ENCODE results near the gene C2orf15.
"Not testable (repeated sequence)": the region's sequence is repeated elsewhere in the genome, so short reads cannot be mapped to it uniquely, and the experiment has no call there.

The C2orf15 gene, protein sequence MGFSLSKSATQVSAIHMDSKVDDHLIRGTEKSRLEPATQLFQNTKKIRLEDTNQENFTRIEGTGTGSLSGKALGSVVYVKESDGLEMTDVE

DNA sequence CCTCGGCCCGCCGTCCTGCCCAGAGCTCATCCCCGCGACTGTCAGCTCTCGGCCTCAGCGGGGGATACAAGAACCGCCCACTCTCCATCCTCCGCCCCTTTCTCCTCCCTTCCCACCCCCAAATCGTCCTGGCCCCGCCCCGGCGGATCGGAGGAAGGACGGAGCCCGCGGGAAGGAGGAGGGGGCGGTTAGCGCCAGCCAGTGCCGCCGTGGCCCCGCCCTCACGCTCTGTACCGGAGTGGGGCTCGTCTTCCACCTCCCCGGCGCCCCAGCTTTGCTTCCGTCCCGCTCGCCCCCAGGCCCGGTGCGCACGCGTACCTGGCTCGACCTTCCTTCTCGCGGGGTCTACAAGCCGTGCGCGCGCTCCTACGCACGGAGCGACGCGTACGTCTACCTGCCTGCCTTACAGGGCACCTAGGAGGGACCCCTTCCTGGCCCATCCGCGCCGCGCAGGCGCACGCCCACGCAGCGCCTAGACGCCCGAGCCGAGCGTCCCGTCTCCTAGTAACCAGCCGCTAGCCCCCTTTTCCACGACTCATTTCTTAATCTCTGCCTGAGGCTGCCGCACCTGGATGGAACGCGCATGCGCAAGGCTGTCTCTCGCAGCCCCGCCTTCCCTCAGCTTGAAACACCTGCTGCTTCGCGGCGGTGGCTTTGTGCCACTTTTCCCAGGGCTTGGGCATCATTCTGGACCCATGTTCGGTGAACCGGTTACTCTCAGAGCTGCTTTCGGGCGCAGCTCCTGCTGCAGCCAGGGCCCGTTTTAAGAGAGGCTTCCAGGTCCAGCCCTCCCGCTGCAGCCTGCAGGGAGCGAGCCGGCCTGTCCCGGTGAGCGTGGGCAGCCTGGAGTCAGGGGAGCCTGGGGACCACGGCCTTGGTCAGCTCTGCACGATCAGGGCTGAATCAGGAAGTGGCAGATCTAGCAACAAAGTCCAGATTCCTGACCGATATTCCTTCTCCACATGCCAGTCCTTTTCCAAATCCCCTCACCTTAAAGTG, at the start of gene C2orf15:
Gene C2orf15, plus strand, starts transcription at position 598 of the 999 bp plus-strand sequence. CDS start 8,852 bp downstream, outside the sequence.
- peak; percentile 97 for DNase-seq

DNA sequence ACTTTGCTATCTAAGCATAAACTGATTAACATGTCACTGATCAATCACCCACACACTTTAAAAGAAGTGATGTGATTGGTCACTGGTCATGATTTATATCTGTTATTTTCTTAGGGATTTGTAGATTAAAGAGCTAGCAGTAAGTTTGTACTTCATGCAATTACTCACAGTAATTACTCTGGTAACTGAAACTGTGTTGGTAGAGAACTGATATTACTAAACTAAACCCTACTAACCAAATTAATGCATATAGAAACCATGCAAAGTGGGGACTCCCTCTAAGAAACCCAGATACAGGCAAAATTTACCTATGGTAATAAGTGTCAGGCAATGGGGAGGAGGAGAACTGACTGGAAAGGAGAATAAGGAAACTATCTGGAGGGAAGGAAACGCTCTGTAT, 44.8 kb upstream of the C2orf15 start:
- DNase-seq: no peak

DNA sequence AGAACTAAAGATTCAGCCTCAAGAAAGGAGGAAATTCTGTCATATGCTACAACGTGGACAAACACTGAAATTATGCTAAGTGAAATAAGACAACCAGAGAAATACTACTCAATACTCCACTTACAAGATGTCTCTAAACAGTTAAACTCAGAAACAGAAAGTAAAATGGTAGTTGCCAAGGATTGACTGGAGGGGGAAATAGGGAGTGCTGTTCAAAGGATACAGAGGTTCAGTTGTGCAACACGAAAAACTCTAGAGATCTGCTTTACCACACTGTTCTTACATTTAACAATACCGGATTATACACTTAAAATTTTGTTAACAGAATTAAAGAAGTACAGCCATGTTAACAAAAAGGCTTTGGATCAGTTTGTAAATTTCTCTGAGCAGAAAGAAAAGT, 39.8 kb upstream of the C2orf15 start:
- no peak for DNase-seq

DNA sequence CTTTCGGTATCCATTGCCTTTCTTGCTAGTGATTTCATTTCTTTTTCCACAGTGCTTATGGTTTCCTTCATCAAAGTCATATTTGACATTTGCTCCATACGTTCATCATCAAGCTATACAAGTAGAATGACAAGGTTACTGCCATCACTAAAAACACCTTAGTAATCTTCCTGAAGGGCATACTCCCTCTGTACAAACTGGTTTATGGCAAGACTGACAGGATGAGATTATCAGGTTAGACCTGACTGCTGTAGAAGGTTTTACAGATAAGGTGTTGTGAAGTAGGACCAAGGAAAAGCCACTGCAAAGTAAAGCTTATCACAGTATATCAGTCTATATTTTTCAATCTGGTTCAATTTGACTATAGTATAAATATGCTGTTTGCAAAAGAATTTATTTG, 37.5 kb upstream of the C2orf15 start:
- DNase-seq: no peak

DNA sequence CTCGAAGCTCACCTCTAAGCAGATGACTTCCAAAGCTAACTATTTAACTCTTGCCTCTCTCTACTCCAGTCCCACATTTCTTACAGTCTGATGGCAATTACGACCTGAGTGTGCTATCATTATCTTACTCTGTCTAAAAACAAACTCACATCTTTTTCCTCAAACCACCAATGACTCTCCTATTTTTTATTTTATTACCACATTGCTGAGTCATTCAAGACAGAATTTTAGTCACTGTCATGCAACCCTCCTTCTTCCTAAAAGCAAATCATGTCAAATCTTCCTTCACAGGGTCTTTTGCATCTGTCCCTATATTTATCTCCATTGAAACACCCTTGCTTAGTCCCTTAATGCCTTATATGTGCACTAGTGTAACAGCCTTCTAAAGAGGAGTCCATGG, 34.6 kb upstream of the C2orf15 start:
- DNase-seq: no peak

DNA sequence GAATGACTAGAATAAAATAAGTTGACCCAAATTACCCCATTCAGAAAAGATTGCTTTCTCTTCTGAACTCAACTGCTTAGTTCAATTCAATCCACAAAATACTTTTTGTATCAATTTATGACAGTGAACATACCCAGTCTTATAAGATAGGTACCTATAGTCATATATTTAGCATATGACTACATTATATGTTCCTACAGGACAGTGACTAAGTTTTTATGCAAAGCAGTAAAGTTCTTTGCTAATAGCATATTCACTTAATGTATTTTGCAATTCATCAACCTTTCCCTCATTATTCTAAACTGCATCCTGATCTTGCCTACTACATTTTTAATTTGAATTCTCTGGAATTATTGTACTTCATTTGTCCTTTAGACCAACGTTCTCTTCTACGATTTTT, 30.3 kb upstream of the C2orf15 start:
- no peak for DNase-seq

DNA sequence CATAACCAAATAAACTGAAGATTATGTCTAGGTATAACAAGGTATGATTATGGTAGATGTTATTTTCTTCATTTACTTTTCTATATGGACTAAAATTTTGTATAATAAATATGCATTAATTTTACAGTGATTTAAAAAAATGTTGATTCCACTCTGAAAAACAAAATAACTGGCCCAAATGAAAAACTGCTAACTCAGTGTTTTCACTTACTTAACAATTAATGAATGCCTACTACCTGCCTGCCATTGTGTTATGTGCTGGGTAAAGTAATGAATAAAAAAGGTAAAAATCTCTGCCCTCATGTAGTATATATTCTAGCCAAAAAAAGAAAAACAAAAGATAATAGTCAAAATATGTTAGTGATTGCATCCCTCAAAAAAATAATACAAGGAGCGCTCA, 29.6 kb upstream of the C2orf15 start:
- no peak for DNase-seq

DNA sequence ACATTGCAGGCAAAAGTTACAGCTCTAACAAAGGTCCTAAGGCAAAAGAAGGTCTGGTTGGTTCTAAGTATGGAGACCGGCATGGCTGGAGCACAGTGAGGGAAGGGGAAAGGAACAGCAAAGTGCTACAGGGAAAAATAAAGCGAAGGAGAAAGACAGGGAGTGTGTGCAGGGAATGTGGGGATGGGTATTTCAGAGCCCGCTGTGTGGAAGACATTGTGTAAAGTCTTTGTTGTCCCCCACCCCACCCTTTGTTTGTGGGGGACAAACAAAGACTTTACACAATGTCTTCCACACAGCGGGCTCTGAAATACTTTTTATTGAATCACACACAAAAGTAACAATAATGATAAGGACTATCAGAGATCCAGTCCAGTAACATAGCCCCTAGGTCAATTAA, 28.9 kb upstream of the C2orf15 start:
- DNase-seq: no peak

DNA sequence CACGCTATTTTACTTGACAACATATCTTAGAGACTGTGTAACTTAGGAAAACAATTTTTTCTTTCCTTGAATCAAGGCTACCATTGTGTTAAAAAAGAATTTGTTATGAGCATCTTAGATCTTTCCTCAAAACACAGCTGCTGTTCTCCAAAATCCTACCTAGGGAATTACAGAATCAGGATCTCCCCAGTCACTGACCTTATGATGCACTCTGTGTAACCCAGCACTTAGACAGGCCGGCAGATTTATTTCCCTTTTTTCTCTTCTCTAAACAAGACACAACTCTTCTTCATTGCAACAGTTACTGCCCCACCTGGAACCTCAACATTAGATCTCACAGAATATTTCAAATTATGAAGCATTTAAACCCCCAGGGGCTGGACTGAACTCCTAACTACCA, 13.5 kb upstream of the C2orf15 start:
- DNase-seq: no peak

DNA sequence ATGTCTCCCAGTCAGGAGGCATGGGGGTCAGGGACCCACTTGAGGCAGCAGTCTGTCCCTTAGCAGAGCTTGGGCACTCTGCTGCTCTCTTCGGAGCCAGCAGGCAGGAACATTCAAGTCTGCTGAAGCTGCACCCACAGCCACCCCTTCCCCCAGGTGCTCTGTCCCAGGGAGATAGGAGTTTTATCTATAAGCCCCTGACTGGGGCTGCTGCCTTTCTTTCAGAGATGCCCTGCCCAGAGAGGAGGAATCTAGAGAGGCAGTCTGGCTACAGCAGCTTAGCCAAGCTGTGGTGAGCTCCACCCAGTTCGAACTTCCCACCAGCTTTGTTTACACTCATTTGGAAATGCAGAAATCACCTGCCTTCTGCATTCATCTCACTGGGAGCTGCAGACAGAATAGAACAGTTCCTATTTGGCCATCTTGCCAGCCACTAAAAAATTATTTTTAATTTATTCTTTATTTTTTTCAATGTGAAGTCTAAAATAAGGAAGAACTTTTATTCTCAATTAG, 6.4 kb upstream of the C2orf15 start:
- not testable (repeated sequence) for DNase-seq

DNA sequence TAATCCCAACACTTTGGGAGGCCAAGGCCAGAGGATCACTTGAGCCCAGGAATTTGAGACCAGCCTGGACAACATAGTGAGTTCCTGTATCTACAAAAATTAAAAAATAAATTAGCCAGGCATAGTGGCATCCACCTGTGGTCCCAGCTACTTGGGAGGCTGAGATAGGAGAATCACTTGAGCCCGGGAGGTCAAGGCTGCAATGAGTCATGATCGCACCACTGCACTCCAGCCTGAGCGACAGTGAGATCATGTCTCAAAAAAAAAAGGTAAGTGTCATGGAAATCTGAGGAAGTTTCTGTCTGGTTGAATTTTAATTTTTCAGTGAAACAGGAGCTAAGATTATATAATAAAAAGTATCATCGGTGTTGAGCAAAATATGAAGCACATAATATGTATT, 2.5 kb upstream of the C2orf15 start:
- no peak for DNase-seq

DNA sequence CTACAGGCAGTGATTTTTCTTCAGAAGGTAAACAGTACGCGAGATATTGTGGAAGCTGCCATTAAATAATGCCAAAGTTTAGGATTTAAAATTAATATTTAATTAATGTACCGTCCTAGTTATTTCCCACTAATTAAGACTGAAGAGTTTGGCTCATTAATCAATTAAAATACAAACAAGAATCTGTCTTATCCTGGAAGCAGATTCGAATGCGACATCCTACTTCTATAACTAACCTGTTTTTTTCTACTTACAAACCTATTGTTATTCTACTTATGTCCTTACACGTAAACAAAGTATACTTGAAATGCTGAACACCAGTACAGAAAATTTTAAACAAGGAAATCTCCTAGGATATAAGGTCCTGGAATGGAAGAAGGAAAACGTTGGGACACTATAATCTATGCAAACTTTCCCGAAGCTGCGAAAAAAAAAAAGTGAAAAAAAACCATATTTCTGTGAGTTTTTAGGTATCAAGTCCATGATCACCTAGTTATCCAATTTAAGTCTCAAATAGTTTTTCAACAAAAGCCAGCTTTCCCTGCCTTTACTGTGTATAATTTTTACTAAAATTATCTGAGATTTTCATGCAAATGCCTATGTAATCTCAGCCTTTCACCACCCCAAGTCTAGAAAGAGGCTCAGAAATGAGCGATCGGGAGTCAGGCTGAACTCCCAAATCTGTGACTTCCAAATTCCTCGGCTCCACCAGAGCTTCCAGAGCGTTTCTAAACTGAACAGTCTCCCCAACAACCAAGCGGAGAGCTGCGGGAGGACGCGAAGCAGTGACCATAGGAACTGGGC, 1.2 kb upstream of the C2orf15 start:
- no peak for DNase-seq

DNA sequence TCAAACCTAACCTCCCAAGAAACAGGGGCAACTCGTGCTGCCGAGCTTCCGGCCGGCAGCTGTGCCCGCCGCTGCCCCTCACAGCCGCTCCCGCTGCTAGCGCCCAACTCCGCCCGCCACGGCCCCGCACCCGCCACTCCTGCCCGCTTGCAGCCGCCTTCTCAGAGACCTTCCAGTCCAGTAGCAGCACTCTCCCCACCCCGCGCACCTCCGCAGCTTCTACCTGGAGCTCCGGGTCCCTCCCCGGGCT, 722 bp upstream of the C2orf15 start:
- no peak for DNase-seq

DNA sequence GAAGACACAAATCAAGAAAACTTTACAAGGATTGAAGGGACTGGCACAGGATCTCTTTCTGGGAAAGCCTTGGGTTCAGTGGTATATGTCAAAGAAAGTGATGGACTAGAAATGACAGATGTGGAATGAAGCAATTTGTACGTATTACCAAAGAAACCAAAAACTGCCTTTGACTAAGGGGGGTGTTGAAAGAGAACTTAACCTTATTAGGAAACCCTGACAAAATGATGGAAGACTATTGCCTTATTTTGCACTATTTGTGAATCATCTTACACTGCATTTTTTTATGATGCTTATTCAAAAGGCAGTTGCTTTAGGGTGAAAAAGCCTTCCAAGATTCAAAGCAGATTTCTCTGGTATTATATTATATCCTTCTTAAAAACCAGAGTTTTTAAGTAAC, 9.2 kb downstream of the C2orf15 start:
- DNase-seq: no peak

DNA sequence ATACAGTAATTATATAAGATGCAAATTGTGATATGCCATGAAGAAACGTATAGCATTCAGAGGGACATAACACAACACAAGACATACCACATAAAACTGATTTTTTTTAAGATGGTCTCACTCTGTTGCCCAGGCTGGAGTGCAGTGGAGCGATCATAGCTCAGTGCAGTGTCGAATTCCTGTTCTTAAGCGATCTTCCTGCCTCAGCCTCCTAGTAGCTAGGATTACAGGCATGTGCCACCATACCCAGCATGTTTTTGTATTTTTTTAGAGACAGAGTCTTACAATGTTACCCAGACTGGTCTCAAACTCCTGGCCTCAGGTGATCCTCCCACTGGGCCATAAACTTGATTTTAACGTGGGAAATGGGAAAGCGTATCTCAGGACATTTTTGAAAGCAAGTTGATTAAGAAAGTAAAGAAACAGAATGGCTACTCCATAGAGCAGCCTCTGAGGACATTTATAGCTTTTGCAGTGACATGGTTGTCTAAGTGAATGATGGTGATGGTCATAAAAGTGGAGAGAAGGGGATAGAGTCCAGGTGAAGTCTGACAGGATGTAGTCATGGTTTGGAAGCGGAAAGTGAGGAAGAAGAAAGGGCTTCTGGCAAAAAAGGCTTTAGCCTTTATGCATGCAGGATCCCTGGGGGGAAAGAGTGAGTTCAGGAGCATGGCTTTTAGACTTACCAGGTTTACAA, 10.8 kb downstream of the C2orf15 start:
- no peak for DNase-seq

DNA sequence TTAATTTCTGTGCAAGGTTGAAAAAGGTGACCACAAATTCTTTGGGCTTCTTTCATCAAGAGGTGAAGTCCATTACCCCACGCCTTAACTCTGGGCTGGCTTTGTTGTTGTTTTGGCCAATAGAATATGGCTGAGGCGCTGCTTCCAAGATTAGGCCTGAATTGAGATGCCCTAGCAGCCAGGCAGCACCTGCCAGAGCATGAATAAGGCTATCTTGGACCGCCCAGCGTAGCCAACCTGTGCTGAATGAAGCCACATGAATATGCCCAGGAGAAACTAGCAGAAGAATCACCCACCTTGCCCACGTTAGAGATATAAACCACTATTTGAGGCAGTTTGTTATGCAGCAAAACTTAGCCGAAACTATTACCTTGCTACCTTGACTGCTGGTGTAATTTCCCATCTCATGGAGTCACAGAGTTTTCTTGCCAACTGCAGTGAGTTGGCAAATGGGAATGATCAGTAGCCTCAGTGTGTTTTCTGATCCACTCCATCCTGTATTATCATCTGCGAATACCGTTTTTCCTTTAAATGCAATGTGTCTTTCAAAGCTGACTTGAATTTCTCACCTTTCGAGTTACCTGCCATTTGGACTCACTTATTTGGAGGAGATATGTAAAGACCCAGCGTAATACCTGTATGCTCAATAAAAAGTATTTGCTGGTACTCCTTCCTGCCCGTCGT, 12.6 kb downstream of the C2orf15 start:
- no peak for DNase-seq

DNA sequence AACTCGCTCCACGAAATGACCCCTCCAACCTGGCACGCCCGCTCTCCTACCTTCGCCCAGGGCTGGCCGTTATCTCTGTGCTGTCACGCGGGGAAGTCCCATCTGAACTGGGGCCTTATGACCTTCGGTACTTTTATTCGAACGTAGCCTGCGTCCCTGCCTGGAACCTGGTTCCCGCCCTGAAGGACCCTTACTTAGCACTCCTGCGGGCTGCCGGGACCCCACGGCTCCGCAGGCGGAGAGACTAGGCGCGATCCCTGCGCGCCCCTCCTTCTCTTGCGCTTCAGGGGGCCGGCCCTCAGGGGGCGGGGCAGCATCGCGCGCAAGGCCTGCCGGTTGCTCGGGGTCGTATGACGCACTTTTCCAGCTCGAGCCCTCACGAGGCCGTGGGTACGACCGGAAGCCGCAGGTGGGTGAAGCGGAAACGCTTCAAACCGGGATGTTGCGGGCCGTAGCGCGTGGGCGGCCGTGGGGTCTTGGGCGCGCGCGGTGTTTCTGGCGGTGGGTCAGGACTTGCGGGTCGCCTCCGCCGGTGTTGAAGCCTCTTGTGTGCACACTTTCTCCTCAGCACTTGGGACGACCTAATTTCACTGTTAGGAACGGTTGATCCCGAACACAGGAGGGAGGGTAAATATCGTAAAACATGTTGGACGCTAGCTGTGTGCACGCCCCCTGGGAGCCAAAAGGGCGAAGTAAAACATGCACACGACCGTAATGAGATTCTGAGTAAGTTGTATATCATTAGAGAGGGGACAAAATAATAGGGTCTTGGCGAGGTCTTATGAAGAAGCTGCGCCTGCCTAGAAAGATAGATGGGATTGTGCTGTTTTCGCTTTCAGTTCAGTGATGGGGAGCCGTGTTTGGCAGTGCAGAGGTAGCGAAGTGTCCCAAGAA, 13.4 kb downstream of the C2orf15 start, which contains the start of the genes LIPT1 and TSGA10:
Gene LIPT1, plus strand, starts transcription at position 325 of the 894 bp plus-strand sequence. CDS start 6,991 bp downstream, outside the sequence.
Gene TSGA10, minus strand, starts transcription at position 300 of the 894 bp plus-strand sequence. CDS start 45,503 bp downstream, outside the sequence.
- DNase-seq: peak; percentile 96

DNA sequence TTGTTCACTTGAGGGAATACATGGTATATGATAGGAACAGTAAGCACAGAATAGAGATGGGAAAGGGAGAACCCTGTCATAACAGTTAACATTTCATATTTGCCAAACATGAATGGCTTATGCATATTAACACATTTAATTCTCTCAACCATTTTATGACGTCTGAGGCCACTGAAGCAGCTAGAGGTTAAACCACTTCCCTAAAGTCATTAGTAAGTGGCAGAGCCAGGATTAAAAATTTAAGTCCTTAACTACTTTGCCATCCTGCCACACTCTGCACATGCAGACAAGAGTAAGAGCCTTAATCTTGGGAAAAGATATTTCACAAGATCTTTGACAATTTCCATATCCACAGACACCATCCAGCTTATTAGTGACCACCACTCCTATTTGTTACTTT, 15.4 kb downstream of the C2orf15 start:
- DNase-seq: no peak

DNA sequence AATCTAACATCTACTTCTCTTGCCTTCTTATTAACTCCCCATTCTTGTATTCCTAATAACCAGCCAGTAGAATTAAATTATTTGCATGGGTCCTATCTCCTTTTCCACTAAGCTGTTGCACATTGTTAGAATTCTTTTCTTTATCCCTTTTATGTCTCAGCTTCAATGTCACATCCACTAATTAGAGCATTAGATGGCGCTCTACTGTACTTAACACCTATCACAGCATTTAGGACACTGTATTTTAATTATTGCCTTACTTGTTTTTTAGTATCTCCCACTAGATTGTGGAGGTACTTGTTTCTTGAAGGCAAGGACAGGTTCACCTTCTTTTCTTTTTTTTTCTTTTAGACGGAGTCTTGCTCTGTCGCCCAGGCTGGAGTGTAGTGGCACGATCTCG, 17.1 kb downstream of the C2orf15 start:
- DNase-seq: no peak

DNA sequence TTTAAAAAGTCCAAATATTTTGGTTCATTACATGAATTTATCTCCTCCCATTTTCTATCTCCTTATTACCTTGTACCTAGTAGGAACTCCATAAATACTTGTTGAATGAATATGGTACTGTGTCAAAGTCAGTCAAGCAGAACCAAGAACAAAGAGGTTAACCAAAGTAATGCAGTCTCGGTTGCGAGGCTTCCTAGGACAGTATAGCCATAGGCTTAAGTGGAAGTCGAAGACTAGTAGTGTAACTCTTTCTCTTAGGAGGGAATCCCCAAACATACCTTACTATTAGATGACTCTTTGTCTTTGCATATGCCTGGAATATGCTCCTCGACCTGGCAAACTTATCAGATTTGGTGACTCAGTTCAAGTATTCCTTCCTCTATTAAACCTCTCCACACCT, 18.1 kb downstream of the C2orf15 start:
- DNase-seq: no peak

DNA sequence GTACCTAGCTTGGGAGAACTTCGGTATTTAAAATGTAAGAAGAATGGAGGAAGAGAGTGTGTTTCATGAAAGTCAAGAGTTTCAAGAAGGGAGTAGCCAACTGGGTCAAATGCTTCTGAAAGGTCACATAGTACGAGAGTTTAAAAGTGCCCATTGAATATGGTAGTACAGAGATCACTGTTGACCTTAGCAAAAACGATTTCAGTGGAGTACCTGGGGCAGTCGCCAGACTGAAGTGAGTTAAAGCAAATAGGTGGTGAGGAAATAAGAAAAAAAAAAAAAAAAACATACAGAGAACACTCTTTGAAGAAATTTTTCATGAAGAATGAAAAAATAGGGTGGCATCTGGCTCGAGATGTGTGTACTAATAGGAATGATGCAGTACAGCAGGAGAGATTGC, 24.7 kb downstream of the C2orf15 start:
- DNase-seq: no peak
